H1 (cell line): ENCODE measurements around the gene MXRA8. TPM values are rescaled to one million over a fixed set of nuclear protein-coding genes. Genes with fewer than 3 reads are reported as not detected.

Experiments used
- CTCF ChIA-PET: fragments of 300-600 bp; sonication (Branson Sonifier 250); formaldehyde crosslinking; loops from one replicate; lab custom pipeline; 2021; ENCODE audit not compliant: partially characterized antibody; lab: Charles Lee
- POLR2A ChIA-PET: fragments of 300-600 bp; sonication (Branson Sonifier 250); formaldehyde crosslinking; loops from one replicate; lab custom pipeline; 2021; ENCODE audit warnings: inconsistent platforms; ENCODE audit not compliant: partially characterized antibody; lab: Charles Lee
- DNase-seq, 2 experiments: peaks; one replicate each; pipeline versions ENCODE4 v3.0.0 to v3.0.0-alpha.2; 2010 to 2022; ENCODE audit warnings: low spot score in 2 of 2, low read depth in 1 of 2, mixed read lengths in 1 of 2
- FAIRE-seq: peaks from 2 replicates; lab custom pipeline; 2011; peaks lifted over from hg19 to GRCh38; lab: Jason Lieb, UNC
- H2AFZ ChIP-seq: 2 replicates; pipeline ENCODE4 v1.8.1; 2012; ENCODE audit warnings: low read length, inconsistent platforms
- H2AK5ac ChIP-seq: 2 replicates; pipeline ENCODE4 v1.6.1; 2013; ENCODE audit warnings: low read depth, low read length
- H2BK120ac ChIP-seq: replicated peaks from 2 replicates; pipeline ENCODE3; 2013; ENCODE audit warnings: low read depth, low read length, inconsistent platforms
- H2BK12ac ChIP-seq: 2 replicates; pipeline ENCODE4 v1.6.1; 2013; ENCODE audit warnings: low read depth, low read length
- H2BK15ac ChIP-seq: 2 replicates; pipeline ENCODE4 v1.6.1; 2013; ENCODE audit warnings: low read length
- H2BK20ac ChIP-seq: 2 replicates; pipeline ENCODE4 v1.6.1; 2013; ENCODE audit warnings: low read length
- H2BK5ac ChIP-seq: 2 replicates; pipeline ENCODE4 v1.6.1; 2013; ENCODE audit warnings: low read depth, low read length
- H3K14ac ChIP-seq: 2 replicates; pipeline ENCODE4 v1.6.1; 2013; ENCODE audit warnings: inconsistent platforms; ENCODE audit not compliant: insufficient read length
- H3K18ac ChIP-seq: 2 replicates; pipeline ENCODE4 v1.6.1; 2013; ENCODE audit warnings: low read length; ENCODE audit errors: extremely low read depth
- H3K23ac ChIP-seq: 2 replicates; pipeline ENCODE4 v1.6.1; 2013; ENCODE audit warnings: inconsistent platforms; ENCODE audit not compliant: insufficient read length
- H3K23me2 ChIP-seq: 2 replicates; pipeline ENCODE4 v1.6.1; 2013; ENCODE audit warnings: low read depth, low read length
- H3K27ac ChIP-seq: 2 replicates; pipeline ENCODE4 v1.6.1; 2011; ENCODE audit warnings: low read depth, low read length, inconsistent platforms
- H3K27me3 ChIP-seq, 4 experiments: replicated peaks in 1 of 4; 1 replicate in 1 of 4; 2 replicates in 3 of 4; pipeline versions ENCODE4 v1.6.1 to v1.8.1; 2011 to 2013; ENCODE audit warnings: low read length in 3 of 4, mild to moderate bottlenecking in 3 of 4, inconsistent platforms in 2 of 4, mixed read lengths in 2 of 4, moderate library complexity in 1 of 4; ENCODE audit not compliant: control insufficient read depth in 3 of 4, insufficient read depth in 3 of 4; ENCODE audit errors: extremely low read depth in 1 of 4
- H3K36me3 ChIP-seq, 4 experiments: 2 replicates each; pipeline versions ENCODE4 v1.6.1 to v1.8.1; 2011 to 2013; ENCODE audit warnings: mild to moderate bottlenecking in 4 of 4, low read length in 3 of 4, moderate library complexity in 2 of 4, control low read depth in 1 of 4, inconsistent platforms in 1 of 4; ENCODE audit not compliant: insufficient read depth in 4 of 4, control insufficient read depth in 2 of 4
- H3K4ac ChIP-seq: replicated peaks from 2 replicates; pipeline ENCODE3; 2013; ENCODE audit warnings: low read length, low read depth, mixed read lengths, inconsistent platforms; ENCODE audit not compliant: insufficient read length
- H3K4me1 ChIP-seq, 4 experiments: replicated peaks in 1 of 4; 1 replicate in 1 of 4; 2 replicates in 3 of 4; pipeline versions ENCODE4 v1.6.1 to v1.8.1; 2011 to 2013; ENCODE audit warnings: low read length in 3 of 4, inconsistent platforms in 2 of 4, mixed read lengths in 1 of 4; ENCODE audit not compliant: insufficient read depth in 4 of 4, control insufficient read depth in 3 of 4
- H3K4me2 ChIP-seq, 2 experiments: 2 replicates each; pipeline versions ENCODE4 v1.6.1 to v1.8.1; 2011 to 2013; ENCODE audit warnings: low read depth in 2 of 2, low read length in 2 of 2, control low read depth in 1 of 2, inconsistent platforms in 1 of 2, mild to moderate bottlenecking in 1 of 2; ENCODE audit not compliant: insufficient read depth in 1 of 2
- H3K4me3 ChIP-seq, 4 experiments: fragments of 200-600, 300-600 bp in 1 of 4; sonication (generic), shearing (Covaris generic), sonication (Bioruptor Twin) in 1 of 4; 2 replicates each; pipeline versions ENCODE4 v1.5.1 to v1.8.1; 2011 to 2016; ENCODE audit warnings: low read length in 4 of 4, low read depth in 3 of 4, control low read depth in 2 of 4, inconsistent platforms in 2 of 4, mild to moderate bottlenecking in 2 of 4, mixed read lengths in 1 of 4, moderate library complexity in 1 of 4; ENCODE audit not compliant: insufficient read depth in 2 of 4; ENCODE audit errors: extremely low read depth in 1 of 4
- H3K56ac ChIP-seq: replicated peaks from 2 replicates; pipeline ENCODE3; 2013; ENCODE audit warnings: low read depth, mild to moderate bottlenecking, mixed read lengths, low read length, inconsistent platforms; ENCODE audit not compliant: insufficient read length
- H3K79me1 ChIP-seq: 2 replicates; pipeline ENCODE4 v1.6.1; 2013; ENCODE audit warnings: low read depth, low read length, control low read depth
- H3K79me2 ChIP-seq, 2 experiments: 2 replicates each; pipeline versions ENCODE4 v1.6.1 to v1.8.1; 2012 to 2013; ENCODE audit warnings: low read length in 2 of 2, mild to moderate bottlenecking in 2 of 2, inconsistent platforms in 1 of 2; ENCODE audit not compliant: insufficient read depth in 2 of 2, control insufficient read depth in 1 of 2
- H3K9ac ChIP-seq, 4 experiments: replicated peaks in 1 of 4; 1 replicate in 1 of 4; 2 replicates in 3 of 4; pipeline versions ENCODE4 v1.6.1 to v1.8.1; 2011 to 2013; ENCODE audit warnings: low read depth in 3 of 4, low read length in 3 of 4, control low read depth in 2 of 4, mild to moderate bottlenecking in 2 of 4, moderate library complexity in 2 of 4, inconsistent platforms in 1 of 4; ENCODE audit errors: extremely low read depth in 1 of 4
- H3K9me3 ChIP-seq, 2 experiments: 2 replicates each; pipeline versions ENCODE4 v1.6.1 to v1.8.1; 2012 to 2013; ENCODE audit warnings: mild to moderate bottlenecking in 2 of 2, moderate library complexity in 2 of 2, control low read depth in 1 of 2, inconsistent platforms in 1 of 2, low read depth in 1 of 2, low read length in 1 of 2, mixed read lengths in 1 of 2; ENCODE audit not compliant: insufficient read depth in 2 of 2
- H4K20me1 ChIP-seq, 2 experiments: replicated peaks in 1 of 2; 2 replicates each; pipeline versions ENCODE3 to v1.8.1; 2011 to 2013; ENCODE audit warnings: inconsistent platforms in 2 of 2, low read length in 2 of 2, mild to moderate bottlenecking in 1 of 2; ENCODE audit not compliant: insufficient read depth in 2 of 2, control insufficient read depth in 1 of 2
- H4K5ac ChIP-seq: 2 replicates; pipeline ENCODE4 v1.6.1; 2013; ENCODE audit warnings: low read length, low read depth, mixed read lengths, inconsistent platforms; ENCODE audit not compliant: insufficient read length
- H4K8ac ChIP-seq: 2 replicates; pipeline ENCODE4 v1.8.0; 2013; ENCODE audit warnings: mild to moderate bottlenecking, moderate library complexity, low read length, inconsistent platforms; ENCODE audit not compliant: insufficient read depth; ENCODE audit errors: extremely low read depth
- H4K91ac ChIP-seq: replicated peaks from 2 replicates; pipeline ENCODE3; 2013; ENCODE audit warnings: low read length, mixed read lengths, inconsistent platforms; ENCODE audit not compliant: insufficient read length
- CHD2 ChIP-seq: IDR thresholded peaks from 2 replicates; pipeline ENCODE4 v1.6.1; 2012; ENCODE audit warnings: low read length, improper control_type of control experiment
- EZH2 ChIP-seq: fragments of 200-600 bp; sonication (generic); IDR thresholded peaks from 2 replicates; pipeline ENCODE4 v1.7.1; 2012; ENCODE audit warnings: low read depth, mild to moderate bottlenecking, moderate library complexity, low read length, inconsistent platforms; ENCODE audit not compliant: severe bottlenecking
- RAD21 ChIP-seq, 2 experiments: IDR thresholded peaks in 1 of 2; conservative IDR thresholded peaks in 1 of 2; 2 replicates each; pipeline ENCODE4 v1.6.1; 2011; ENCODE audit warnings: low read depth in 2 of 2, low read length in 2 of 2, improper control_type of control experiment in 1 of 2, inconsistent platforms in 1 of 2, mild to moderate bottlenecking in 1 of 2, moderate library complexity in 1 of 2
- TAF7 ChIP-seq: optimal IDR thresholded peaks from 2 replicates; pipeline ENCODE3; 2011; ENCODE audit warnings: low read depth, mild to moderate bottlenecking, inconsistent platforms, low read length, moderate library complexity, borderline replicate concordance
- WGBS, 2 experiments: shearing (Covaris generic) in 1 of 2; methylation state at CpG; one replicate each; pipeline versions ENCODE4 v1.1.6 to v1.1.7; 2013 to 2015; ENCODE audit warnings: low lambda C conversion rate in 2 of 2, mixed read lengths in 2 of 2, inconsistent platforms in 1 of 2, low coverage in 1 of 2, missing lambda C conversion rate in 1 of 2; ENCODE audit not compliant: insufficient replicate concordance in 2 of 2, insufficient coverage in 1 of 2, insufficient read length in 1 of 2; ENCODE audit errors: extremely low coverage in 1 of 2, missing lambda C conversion rate in 1 of 2; 5-methylcytosine and 5-hydroxymethylcytosine counted together
- polyA plus RNA-seq, 7 experiments: library from polyadenylated mRNA; depleted of rRNA in 3 of 7; stranded (reverse) in 5 of 7; unstranded in 2 of 7; fragments of >200 nt in 5 of 7; fragments of 200-250 nt in 2 of 7; gene quantifications; 1 replicate in 5 of 7; 2 replicates in 1 of 7; 4 replicates in 1 of 7; pipeline versions ENCODE4 v1.2.1 to v1.2.3, GENCODE V29; 2011 to 2013; ENCODE audit warnings: missing spikeins in 2 of 7, mixed read lengths in 2 of 7
- total RNA-seq: library from RNA; stranded (reverse); fragmentation: NEBNext Ultra II Directional; extraction: Animal tissue kit (Norgen Biotek cat#: 25700); gene quantifications from 2 replicates; pipeline ENCODE4 v1.2.1, GENCODE V29; 2021

MXRA8 gene
- total and polyA plus RNA-seq, 2 of the 8 experiments (the other 6 are each of a cell fraction or from before 2014, with no cell fraction given), result 10.5 to 17.2 TPM

- no peak overlapping the region for H3K23ac ChIP-seq
- H2BK20ac ChIP-seq, result no peak overlapping the region
- no peak overlapping the region for H4K91ac ChIP-seq
- H3K4me1 ChIP-seq, result no peaks in the 10 kb centered on the region; a peak in 4 of 7 replicates
- peaks cover 2% of the 10 kb centered on the region; the same call in 1 of the 2 replicates for H3K23me2 ChIP-seq
- no peak overlapping the region for H2AK5ac ChIP-seq
- H3K14ac ChIP-seq, result no peak overlapping the region
- DNase-seq (no peak), FAIRE-seq (no peak)
- ChIA-PET POLR2A (interaction anchor here (1.6 to 33.4 kb wide), 2 partner anchors 9 to 15 kb away, joined by 4 to 719 read pairs; partner anchors contain the start of genes CCNL2 and MRPL20), CTCF (interaction anchor here (1.0 to 1.4 kb wide), 3 partner anchors 9 to 10 kb away, joined by 3 read pairs; no protein-coding TSS in a partner anchor)
- H2BK120ac ChIP-seq, result no peak overlapping the region
- H3K9ac ChIP-seq, result no peak overlapping the region
- H4K20me1 ChIP-seq, result peaks cover 0 to 4% of the 10 kb centered on the region in 2 experiments
- no peak overlapping the region for H3K4me3 ChIP-seq
- H3K27me3 ChIP-seq, result no peaks in the 10 kb centered on the region
- H3K18ac ChIP-seq, result no peak overlapping the region
- TF ChIP-seq CHD2, result no peak
- no peak for TF ChIP-seq RAD21 (IDR thresholded peaks at IDR 0.05 in 1 of 2, conservative IDR thresholded peaks at IDR 0.05 in 1 of 2; ENCODE audit: low read depth in 2 of 2, low read length in 2 of 2)
- no peak for TF ChIP-seq EZH2
- TF ChIP-seq TAF7, result no peak
- 97% methylated on average over 15 of the region's 16 CpGs; no CpG with 5 or more reads in 1 of the 2 experiments for WGBS, 2 experiments
- H3K79me2 ChIP-seq, result no peaks in the 10 kb centered on the region
- no peak overlapping the region for H3K4ac ChIP-seq
- no peak overlapping the region for H3K56ac ChIP-seq
- no peak overlapping the region for H2BK12ac ChIP-seq
- no peak overlapping the region for H4K8ac ChIP-seq
- H3K79me1 ChIP-seq, result peaks cover 4% of the 10 kb centered on the region; the same call in 1 of the 2 replicates
- no peak overlapping the region for H2BK5ac ChIP-seq
- H3K4me2 ChIP-seq, result no peak overlapping the region
- no peak overlapping the region for H3K27ac ChIP-seq
- H3K9me3 ChIP-seq, result no peaks in the 10 kb centered on the region
- no peak overlapping the region for H4K5ac ChIP-seq
- peaks cover 0 to 7% (median 2%) of the 10 kb centered on the region in 4 experiments; a peak in 4 of 8 replicates for H3K36me3 ChIP-seq
- H2BK15ac ChIP-seq, result no peak overlapping the region
- no peak overlapping the region for H2AFZ ChIP-seq
Observed at GRCh38 chr1:1380860-1381259, 22.5 kb upstream of the MXRA8 start.
